Neuron (in vitro differentiated cells): ENCODE data around the gene RNF157.

Experiments
- H2AFZ ChIP-seq: one replicate; pipeline ENCODE4 v1.6.1; 2013; ENCODE audit warnings: low read depth, mild to moderate bottlenecking, inconsistent platforms, low read length, moderate library complexity
- H3K27me3 ChIP-seq: one replicate; pipeline ENCODE4 v1.6.1; 2013; ENCODE audit warnings: low read length; ENCODE audit not compliant: insufficient read depth
- H3K36me3 ChIP-seq: one replicate; pipeline ENCODE4 v1.6.1; 2013; ENCODE audit warnings: low read length; ENCODE audit not compliant: insufficient read depth
- H3K4me1 ChIP-seq: one replicate; pipeline ENCODE4 v1.6.1; 2013; ENCODE audit warnings: low read length; ENCODE audit not compliant: insufficient read depth
- H3K4me3 ChIP-seq: 2 replicates; pipeline ENCODE4 v1.5.1; 2013; ENCODE audit warnings: mild to moderate bottlenecking, low read length, moderate library complexity
- H3K9me3 ChIP-seq: one replicate; pipeline ENCODE4 v1.6.1; 2013; ENCODE audit warnings: low read length

RNF157 gene

DNA sequence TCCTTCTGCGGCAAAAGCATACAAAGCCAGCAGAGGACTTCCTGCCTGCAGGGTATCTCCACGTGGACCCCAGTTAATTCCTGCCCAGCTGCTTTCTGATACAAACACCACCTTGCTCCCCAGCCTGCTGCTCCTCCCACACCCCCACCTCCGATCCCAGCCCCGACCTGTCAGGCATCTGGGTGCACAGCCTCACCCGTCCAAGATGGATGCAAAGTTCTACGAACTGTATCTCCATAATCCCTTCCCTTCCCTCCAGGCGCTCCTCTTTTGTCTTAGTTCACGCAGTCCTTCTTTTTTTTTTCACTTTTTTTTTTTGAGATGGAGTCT is 83.7 kb downstream of the RNF157 start:
- Histone ChIP-seq H3K4me3 (no peak overlapping the region), H3K9me3 (no peaks in the 10 kb centered on the region), H2AFZ (no peak overlapping the region), H3K36me3 (peaks cover 61% of the 10 kb centered on the region), H3K27me3 (no peaks in the 10 kb centered on the region), H3K4me1 (no peaks in the 10 kb centered on the region)

DNA sequence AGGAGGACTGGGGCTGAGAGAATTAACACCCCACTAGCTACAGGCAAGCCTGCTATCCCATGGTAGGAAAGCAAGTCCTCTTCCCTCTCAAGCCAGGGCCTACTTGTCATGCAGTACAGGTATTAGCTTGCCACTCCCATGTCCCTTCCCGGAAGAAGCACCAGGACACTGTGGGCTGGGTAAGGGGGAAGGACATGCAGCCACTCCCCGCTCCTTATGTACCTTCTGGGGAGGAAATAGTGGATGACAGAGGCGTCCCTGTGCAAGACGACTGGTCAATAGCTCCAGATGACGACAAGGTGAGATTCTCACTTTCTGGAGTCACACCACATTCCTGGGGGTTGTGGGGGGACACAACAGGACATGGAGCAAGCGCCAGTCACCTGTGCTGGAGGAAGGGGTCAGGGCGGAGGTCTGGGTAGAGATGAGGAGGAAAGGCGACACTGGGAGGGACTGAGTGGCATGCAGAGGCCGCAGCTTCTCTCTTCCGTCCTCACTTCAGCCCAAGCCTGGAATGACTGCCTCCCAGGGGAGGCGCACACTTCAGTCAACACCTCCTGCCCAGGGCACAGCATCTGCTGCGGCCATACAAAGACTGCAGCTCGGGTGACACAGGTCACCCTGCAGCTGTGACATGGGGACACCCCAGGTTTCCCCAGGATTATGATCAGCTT is 84.2 kb downstream of the RNF157 start:
- no peaks in the 10 kb centered on the region for H3K4me1 ChIP-seq
- H3K27me3 ChIP-seq, result no peaks in the 10 kb centered on the region
- no peak overlapping the region for H2AFZ ChIP-seq
- no peaks in the 10 kb centered on the region for H3K9me3 ChIP-seq
- no peak overlapping the region for H3K4me3 ChIP-seq
- H3K36me3 ChIP-seq, result peaks cover 61% of the 10 kb centered on the region

DNA sequence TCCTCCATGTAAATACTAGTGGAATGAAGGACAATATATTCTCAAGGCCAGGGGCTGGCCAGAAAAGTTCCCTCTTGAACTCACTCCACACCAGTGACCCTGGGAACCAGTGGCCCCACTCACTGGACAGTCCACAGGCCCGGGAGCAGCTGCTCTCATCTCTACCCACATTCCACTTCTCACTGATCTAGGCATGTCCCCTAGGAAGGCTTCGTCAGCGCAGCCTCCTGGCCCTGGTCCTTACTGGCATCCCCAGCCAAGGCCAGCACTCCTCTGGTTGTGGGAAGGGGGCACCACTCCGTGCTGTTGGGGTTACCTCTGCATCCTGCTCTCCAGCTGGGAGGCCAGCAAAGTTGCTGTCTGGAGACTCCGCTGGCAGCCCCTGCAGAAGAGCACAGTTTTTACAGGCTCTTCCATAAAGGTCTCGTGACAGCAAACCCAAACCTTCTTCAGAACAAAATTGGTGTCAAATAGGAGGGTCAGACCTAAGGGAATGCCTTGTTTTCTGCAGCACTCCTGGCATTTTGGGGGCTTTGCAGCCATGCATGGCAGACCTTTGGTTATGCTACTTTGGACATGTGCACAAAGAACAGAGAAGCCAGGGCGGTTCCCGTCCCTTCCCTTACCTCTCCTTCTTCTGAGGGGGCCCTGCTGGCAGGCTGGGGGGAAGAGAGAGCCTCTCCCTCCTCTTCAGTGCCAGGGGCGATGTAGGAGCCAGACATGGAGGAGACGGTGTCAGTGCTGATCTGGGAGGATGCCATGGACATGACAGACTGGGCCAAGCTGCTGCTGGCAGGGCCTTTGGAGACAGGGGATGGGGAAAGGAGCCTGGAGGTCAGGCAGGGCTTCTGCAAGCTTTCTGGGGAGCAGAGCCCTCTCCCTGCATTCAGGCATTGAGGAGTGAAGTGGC is 85.1 kb downstream of the RNF157 start:
- no peaks in the 10 kb centered on the region for H3K9me3 ChIP-seq
- no peaks in the 10 kb centered on the region for H3K27me3 ChIP-seq
- no peak overlapping the region for H3K4me3 ChIP-seq
- H3K4me1 ChIP-seq, result no peaks in the 10 kb centered on the region
- H3K36me3 ChIP-seq, result peaks cover 64% of the 10 kb centered on the region
- no peak overlapping the region for H2AFZ ChIP-seq

DNA sequence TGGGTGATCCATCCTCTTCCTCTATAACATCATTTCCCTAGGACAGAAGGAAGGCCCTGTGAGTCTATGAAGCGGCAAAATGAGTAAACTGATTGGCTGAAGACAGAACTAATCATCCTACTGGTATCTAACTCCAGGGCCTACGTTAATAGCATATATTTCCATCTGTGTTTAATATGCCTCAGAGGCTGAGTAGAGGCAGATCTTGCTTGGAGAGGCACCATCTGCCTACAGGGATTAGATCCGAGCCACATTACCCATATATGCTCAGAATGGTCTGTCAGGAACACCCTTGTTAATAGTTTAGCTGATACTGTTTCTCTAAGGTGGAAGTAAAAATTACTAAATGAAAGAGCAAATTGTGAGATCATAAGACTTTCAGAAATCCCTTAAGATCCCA is 86.0 kb downstream of the RNF157 start:
- no peak overlapping the region for H3K4me3 ChIP-seq
- peaks cover 61% of the 10 kb centered on the region for H3K36me3 ChIP-seq
- no peaks in the 10 kb centered on the region for H3K9me3 ChIP-seq
- no peaks in the 10 kb centered on the region for H3K27me3 ChIP-seq
- no peak overlapping the region for H2AFZ ChIP-seq
- no peaks in the 10 kb centered on the region for H3K4me1 ChIP-seq

DNA sequence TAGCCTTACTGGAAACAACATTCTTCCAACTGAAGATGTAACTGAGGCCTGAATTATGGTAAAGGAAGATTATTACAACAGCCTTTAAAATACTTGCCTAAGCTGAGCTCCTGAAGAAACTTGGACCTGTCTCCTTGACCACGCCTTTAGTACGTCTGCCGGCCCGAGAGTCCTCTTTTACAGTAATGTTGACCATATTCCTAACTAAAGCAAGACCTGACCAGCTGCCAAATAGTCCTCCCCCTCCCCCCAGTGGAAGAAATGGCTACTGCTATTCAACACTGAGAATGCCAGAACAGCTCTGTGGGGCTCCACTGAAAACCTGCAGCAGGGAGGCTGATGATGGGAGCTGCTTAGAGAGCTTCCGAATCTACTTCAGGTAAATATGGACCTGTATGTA is 86.7 kb downstream of the RNF157 start:
- no peak overlapping the region for H2AFZ ChIP-seq
- no peaks in the 10 kb centered on the region for H3K27me3 ChIP-seq
- H3K4me3 ChIP-seq, result no peak overlapping the region
- H3K9me3 ChIP-seq, result no peaks in the 10 kb centered on the region
- H3K36me3 ChIP-seq, result peaks cover 56% of the 10 kb centered on the region
- no peaks in the 10 kb centered on the region for H3K4me1 ChIP-seq

DNA sequence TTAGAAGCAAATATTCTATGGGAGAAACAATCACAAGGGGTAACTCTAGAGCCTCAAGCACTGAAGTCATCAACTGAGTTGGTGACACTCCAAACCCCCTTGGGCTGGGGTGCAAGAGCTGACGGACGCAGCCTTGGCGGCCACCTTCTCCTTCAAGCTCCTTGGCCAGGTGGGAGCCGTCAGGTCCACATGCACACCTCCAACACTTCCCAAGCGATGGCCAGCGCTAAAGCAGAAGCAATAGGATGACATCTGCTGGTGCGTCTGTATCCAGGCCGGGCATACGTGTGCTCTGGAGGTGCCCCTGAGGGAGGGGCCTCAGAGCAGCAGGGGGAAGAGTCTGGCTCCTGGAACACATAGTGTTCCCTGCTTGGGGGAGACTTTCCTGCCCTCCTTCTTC is 87.1 kb downstream of the RNF157 start:
- no peak overlapping the region for H2AFZ ChIP-seq
- H3K36me3 ChIP-seq, result peaks cover 52% of the 10 kb centered on the region
- H3K4me3 ChIP-seq, result no peak overlapping the region
- no peaks in the 10 kb centered on the region for H3K9me3 ChIP-seq
- H3K27me3 ChIP-seq, result no peaks in the 10 kb centered on the region
- no peaks in the 10 kb centered on the region for H3K4me1 ChIP-seq

DNA sequence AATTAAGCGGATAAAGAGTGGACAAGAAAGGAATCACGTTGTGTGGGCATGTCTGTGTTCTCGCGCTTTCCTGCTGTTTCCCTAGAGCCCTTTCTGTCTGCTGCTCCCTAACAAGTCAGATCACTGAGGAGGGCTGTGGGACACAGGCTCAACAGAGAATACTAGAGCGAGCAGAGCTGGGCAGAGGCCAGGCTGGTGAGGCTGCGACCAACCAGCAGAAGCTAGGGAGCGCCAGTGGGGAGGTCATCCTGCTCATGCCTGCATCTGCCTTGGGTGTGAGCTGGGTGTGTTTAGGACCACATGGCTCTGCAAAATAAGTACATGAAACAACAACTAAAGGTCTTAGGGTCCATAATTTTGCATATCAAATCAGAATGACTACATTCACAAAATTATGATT is 87.7 kb downstream of the RNF157 start:
- peaks cover 46% of the 10 kb centered on the region for H3K36me3 ChIP-seq
- H3K4me1 ChIP-seq, result no peaks in the 10 kb centered on the region
- H3K9me3 ChIP-seq, result no peaks in the 10 kb centered on the region
- H3K4me3 ChIP-seq, result no peak overlapping the region
- no peaks in the 10 kb centered on the region for H3K27me3 ChIP-seq
- no peak overlapping the region for H2AFZ ChIP-seq

DNA sequence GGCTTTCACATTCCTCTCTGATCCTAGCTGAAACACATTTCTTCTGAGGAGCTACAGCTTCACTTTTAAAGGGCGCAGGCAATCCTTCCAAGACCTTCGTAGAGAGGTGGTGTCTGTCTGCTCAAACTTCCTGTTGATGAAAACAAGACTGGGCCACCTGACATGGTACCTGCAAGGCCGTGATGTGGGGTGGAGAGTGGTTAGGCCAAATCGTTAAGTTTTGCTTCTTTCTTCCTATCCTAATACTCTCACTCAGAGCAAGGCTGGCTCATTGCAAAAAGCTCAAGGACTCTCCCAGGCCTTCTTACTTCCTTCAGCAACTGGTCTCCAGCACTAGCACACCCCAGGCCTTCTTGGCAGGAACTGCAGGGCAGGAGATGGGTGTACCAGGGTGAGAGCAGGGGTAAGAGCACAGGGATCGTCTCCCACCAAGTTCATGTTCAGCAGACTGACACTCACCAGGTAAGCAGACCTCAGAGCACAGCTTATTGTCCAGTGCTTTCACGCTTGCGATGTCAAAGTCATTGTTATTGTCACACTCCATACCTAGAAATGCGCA is 88.3 kb downstream of the RNF157 start:
- no peak overlapping the region for H3K4me3 ChIP-seq
- no peaks in the 10 kb centered on the region for H3K4me1 ChIP-seq
- no peaks in the 10 kb centered on the region for H3K9me3 ChIP-seq
- H2AFZ ChIP-seq, result no peak overlapping the region
- no peaks in the 10 kb centered on the region for H3K27me3 ChIP-seq
- peaks cover 40% of the 10 kb centered on the region for H3K36me3 ChIP-seq

DNA sequence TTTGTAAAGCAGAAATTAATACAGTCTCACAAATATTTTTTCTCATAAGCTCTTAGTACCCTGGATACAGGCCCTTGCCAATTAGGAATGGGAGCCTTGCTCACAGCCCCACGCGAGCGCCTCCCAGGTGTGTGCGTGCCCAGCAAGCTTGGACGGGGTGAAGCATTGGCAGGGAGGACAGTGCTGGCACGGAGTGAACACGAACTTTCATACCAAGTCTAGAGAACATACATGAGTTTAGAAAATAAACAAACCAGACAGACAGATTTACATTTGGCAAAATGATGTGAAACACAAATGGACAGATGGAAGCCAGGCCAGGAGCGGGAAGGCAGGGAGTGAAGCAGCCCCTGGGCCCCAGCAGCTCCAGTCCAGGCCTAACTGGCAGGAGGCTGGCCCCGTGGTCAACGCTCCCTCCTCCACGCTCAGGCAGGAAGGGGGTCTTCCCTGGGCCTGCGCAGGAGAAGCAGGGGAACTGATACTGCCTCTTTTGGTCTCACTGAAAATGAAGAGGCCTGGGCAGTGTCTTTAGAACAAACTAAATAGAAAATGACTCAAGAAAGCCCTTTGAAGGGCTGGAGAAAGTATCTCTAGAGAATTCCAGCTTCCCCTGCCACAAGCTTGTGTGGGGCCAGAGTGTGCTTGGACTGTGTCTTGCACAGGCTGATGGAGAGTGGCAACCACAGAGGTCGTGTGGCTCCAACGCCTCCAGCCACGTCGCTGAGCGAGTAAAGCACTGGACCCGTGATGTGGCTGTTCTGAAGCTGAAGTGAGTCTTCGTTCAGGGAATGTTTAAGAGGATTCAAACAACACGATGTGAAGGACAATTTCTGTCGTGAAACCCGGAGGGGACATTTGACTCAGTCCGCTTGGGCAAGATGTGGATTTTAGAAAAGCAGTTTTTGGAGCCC is 89.3 kb downstream of the RNF157 start:
- no peak overlapping the region for H2AFZ ChIP-seq
- H3K4me3 ChIP-seq, result no peak overlapping the region
- peaks cover 44% of the 10 kb centered on the region for H3K36me3 ChIP-seq
- H3K9me3 ChIP-seq, result no peaks in the 10 kb centered on the region
- H3K4me1 ChIP-seq, result no peaks in the 10 kb centered on the region
- H3K27me3 ChIP-seq, result no peaks in the 10 kb centered on the region

DNA sequence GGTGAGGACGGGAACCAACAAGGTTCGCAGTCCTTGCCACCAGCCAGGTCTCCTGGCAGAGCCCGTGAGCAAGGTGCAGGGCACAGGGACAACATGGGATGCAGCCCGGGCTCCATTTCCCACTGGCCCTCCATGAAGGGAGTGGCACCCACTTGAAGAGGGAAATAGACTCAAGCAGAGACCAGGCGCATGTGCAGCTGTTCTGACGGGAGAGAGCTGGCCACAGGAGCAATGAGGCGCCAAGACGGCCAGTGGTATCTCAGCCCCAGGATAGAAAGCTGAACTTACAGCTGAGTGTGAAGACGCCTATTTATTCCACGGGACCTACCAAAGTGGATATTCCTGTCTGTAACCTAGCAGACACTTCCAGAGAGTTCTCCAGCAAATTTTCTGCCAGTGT is 91.1 kb downstream of the RNF157 start:
- H3K4me1 ChIP-seq, result no peaks in the 10 kb centered on the region
- H2AFZ ChIP-seq, result no peak overlapping the region
- no peak overlapping the region for H3K4me3 ChIP-seq
- no peaks in the 10 kb centered on the region for H3K9me3 ChIP-seq
- peaks cover 43% of the 10 kb centered on the region for H3K36me3 ChIP-seq
- no peaks in the 10 kb centered on the region for H3K27me3 ChIP-seq

DNA sequence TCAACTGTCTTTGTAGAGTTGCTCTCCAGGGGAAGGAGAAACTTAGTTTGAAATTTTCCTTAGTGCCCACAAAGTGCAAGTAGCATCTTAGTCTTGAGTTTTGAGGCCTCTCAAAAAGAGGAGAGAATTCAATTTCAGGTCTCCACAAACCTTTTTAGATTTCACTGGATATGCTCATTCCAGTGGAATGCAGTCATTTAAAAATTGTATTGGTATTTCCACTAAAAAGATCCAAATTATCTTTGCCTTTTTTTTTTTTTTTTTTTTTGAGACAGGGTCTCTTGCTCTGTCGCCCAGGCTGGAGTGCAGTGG is 92.3 kb downstream of the RNF157 start:
- no peak overlapping the region for H3K4me3 ChIP-seq
- H3K36me3 ChIP-seq, result peaks cover 32% of the 10 kb centered on the region
- no peak overlapping the region for H2AFZ ChIP-seq
- H3K9me3 ChIP-seq, result no peaks in the 10 kb centered on the region
- H3K27me3 ChIP-seq, result no peaks in the 10 kb centered on the region
- peaks cover 10% of the 10 kb centered on the region for H3K4me1 ChIP-seq

DNA sequence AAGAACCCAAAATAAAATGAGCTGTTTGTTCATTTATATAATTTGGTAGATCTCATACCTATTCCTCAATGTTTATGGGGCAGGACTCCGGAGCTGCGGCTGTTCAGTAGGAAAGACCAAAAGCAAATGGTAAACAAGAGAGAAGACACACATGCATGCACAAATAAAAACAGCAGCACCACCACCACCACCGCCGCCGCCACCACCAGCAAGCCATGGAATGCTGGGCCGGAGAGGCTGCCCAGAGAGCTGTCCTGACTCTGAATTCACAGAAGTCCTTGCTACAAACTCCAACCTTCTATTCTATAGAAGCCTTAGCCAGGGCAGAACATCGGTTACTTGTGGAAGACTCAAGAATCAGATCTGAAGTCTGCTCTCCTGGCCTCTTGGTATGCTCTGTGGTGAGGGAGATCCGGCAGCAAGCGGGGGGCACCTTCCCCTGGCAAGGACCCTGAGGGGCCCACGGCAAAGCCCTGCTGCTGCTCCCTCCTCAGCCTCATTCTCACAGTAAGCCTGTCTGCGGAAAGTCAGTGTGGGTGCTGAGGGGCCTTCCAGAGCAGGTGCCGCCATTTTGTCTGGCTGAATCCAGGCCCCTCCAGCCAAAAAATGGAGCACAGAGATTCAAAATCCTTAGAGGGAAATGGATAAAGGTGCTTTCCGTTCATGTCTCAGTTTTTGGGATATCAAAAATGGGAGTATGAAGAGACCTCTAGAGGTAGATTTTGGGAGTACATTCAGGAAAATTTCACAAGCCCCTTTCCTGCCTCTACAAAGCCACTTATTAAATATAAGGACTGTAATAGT is 92.9 kb downstream of the RNF157 start:
- Histone ChIP-seq H3K9me3 (no peaks in the 10 kb centered on the region), H3K27me3 (no peaks in the 10 kb centered on the region), H3K4me1 (peaks cover 16% of the 10 kb centered on the region), H3K4me3 (no peak overlapping the region), H3K36me3 (peaks cover 28% of the 10 kb centered on the region), H2AFZ (no peak overlapping the region)
